Epidermal melanocyte (primary cell): ENCODE measurements around the gene SSBP1.
"Not testable (repeated sequence)": the region's sequence is repeated elsewhere in the genome, so short reads cannot be mapped to it uniquely, and the experiment has no call there.

Experiments
- DNase-seq: peaks from one replicate; pipeline ENCODE4 v3.0.0; 2011; ENCODE audit warnings: low spot score; ENCODE audit not compliant: insufficient read length

Gene SSBP1

GRCh38 chr7:141709318-141709717 lies 28.8 kb upstream of the SSBP1 start:
- no peak for DNase-seq

- DNase-seq, result no peak
Observed at GRCh38 chr7:141709749-141710148, 28.4 kb upstream of the SSBP1 start.

GRCh38 chr7:141710301-141710700 lies 27.9 kb upstream of the SSBP1 start:
- no peak for DNase-seq

GRCh38 chr7:141712603-141713255 lies 25.4 kb upstream of the SSBP1 start:
- no peak for DNase-seq

- no peak for DNase-seq
Observed at GRCh38 chr7:141713890-141714289, 24.3 kb upstream of the SSBP1 start.

- no peak for DNase-seq
Observed at GRCh38 chr7:141714571-141714970, 23.6 kb upstream of the SSBP1 start.

- no peak for DNase-seq
Observed at GRCh38 chr7:141715018-141715417, 23.1 kb upstream of the SSBP1 start.

GRCh38 chr7:141715794-141716689 lies 22.1 kb upstream of the SSBP1 start:
- DNase-seq, result no peak

- DNase-seq, result no peak
Observed at GRCh38 chr7:141717450-141717849, 20.7 kb upstream of the SSBP1 start.

- DNase-seq, result no peak
Observed at GRCh38 chr7:141722529-141722928, 15.6 kb upstream of the SSBP1 start.

GRCh38 chr7:141729020-141729419 lies 9.1 kb upstream of the SSBP1 start:
- no peak for DNase-seq

- DNase-seq, result no peak
Observed at GRCh38 chr7:141731476-141732149, 6.5 kb upstream of the SSBP1 start.

GRCh38 chr7:141737118-141737835 lies 881 bp upstream of the SSBP1 start:
- DNase-seq, result no peak

- no peak for DNase-seq
Observed at GRCh38 chr7:141738592-141739013, 445 bp downstream of the SSBP1 start.

- no peak for DNase-seq
Observed at GRCh38 chr7:141739250-141739649, 1.1 kb downstream of the SSBP1 start.

- no peak for DNase-seq
Observed at GRCh38 chr7:141742229-141742628, 4.1 kb downstream of the SSBP1 start.

GRCh38 chr7:141744131-141744530 lies 6.0 kb downstream of the SSBP1 start:
- no peak for DNase-seq

- no peak for DNase-seq
Observed at GRCh38 chr7:141748396-141748795, 10.2 kb downstream of the SSBP1 start.

- DNase-seq, result not testable (repeated sequence)
Observed at GRCh38 chr7:141751904-141752303, 13.7 kb downstream of the SSBP1 start.

GRCh38 chr7:141752634-141753033 lies 14.5 kb downstream of the SSBP1 start:
- no peak for DNase-seq

- DNase-seq, result no peak
Observed at GRCh38 chr7:141754939-141755338, 16.8 kb downstream of the SSBP1 start.
